Head of caudate nucleus (tissue), 42 donors: ENCODE results near the gene MAD1L1.
A peak's percentile ranks its signal among the peaks of the same experiment; 100 is the strongest.
"Not testable (repeated sequence)": the region's sequence is repeated elsewhere in the genome, so short reads cannot be mapped to it uniquely, and the experiment has no call there.

Experiments
- DNase-seq, 42 donors: peaks; one replicate each; pipeline versions ENCODE4 v3.0.0 to v3.0.0-alpha.2; 2020 to 2021; ENCODE audit warnings: mixed read lengths in 7 of 42
- intact Hi-C: fragments of 100-400 bp; cut with DNase I; formaldehyde crosslinking; loops from one replicate; pipeline ENCODE4 v1.15.0; 2022

MAD1L1 gene

DNA sequence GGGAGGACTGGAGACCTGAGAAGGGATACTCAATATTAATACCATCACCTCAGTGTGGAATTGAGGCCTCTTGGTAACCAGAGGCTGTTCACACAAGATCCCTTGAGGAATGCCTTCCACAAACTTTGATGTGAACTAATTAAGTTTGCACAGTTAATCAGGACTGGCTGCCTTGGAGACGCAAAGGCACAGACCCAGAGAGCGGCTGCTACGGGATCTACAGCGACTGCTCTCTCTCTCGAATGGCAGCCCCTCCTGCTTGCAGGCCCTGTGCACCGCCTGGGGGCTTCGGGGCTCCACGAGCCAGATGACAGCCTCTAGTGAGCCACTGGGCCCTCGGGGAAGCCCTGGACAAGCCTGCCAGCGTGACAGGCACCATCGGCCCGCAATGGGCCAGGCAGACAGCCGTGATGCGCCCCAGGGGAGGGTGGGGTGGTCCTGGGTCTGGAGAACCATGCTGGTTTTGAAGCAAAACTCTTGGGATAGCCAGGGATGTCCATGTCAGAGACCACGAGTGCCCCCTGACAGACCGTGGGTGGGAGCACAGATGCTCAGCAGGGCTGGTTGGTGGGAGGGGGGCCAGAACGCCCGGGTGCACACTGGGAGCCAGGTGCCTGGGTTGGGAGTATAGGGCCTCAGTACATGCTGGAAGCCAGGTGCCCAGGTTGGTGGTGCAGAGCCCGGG lies 367.0 kb downstream of the MAD1L1 start:
- no peak for DNase-seq
- intact Hi-C loops = no loop called here

DNA sequence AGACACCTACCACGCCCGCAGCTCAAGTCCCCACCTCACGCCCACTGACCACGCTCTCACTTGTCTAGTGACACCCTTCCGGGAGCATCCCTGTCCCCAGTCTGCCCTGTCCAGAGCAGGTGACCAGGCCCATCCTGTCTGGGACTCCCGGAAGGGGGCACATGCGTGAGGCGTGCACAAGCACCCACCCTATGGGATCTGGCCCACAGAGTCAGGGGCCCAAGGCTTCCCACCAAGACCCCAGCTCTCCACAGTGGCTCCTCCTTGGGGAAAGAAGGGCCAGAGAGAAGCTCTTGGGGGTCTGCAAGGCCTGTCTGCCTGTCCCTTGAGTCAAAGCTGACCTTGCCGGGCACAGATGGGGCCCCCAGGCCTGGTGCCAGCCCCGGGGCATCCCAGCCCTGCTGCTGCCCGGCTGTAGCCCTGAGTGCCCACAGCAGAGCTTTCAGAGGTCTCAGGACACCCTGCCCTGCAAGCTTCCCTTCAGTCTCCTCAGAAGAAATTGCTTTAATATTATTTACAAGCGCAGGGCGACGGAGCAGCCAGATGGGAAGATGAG lies 367.7 kb downstream of the MAD1L1 start:
- intact Hi-C loops = no loop called here
- DNase-seq = no peak

GRCh38 chr7:1864161-1864940 lies 368.4 kb downstream of the MAD1L1 start:
- intact Hi-C loops = no loop called here

GRCh38 chr7:1863091-1863900 lies 369.4 kb downstream of the MAD1L1 start:
- no peak for DNase-seq
- intact Hi-C loops = no loop called here

More at GRCh38 chr7:1864161-1864940, 368.4 kb downstream of the MAD1L1 start:
- DNase-seq = peak in 12 of 42 donors; percentile 28 to 68 (median 38)

DNA sequence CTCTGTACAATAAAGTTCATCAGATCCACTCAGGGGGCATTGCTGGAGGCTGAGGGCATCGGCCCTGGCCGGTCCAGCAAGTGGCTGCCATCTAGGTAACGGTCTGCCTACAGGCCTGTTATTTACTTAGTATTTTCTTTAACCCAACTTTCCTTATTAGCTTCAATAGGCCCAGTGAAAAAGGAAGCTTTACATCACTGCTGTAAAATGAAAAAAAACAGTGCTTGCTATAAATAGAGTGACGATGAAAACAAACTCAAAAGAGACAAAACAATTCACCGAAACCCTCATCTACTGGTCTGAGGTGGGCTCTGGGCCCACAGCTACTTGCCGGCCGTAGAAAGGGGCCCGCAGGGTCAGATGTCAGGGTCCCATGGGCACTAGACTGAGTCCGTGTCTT lies 370.2 kb downstream of the MAD1L1 start:
- intact Hi-C loops = no loop called here
- no peak for DNase-seq

GRCh38 chr7:1861799-1862458 lies 370.8 kb downstream of the MAD1L1 start:
- DNase-seq = no peak
- intact Hi-C loops = no loop called here

GRCh38 chr7:1860881-1861798 lies 371.6 kb downstream of the MAD1L1 start:
- DNase-seq, intact Hi-C loops: not testable (repeated sequence)

- intact Hi-C loops = no loop called here
Measured at GRCh38 chr7:1859266-1860035, 373.3 kb downstream of the MAD1L1 start.

DNA sequence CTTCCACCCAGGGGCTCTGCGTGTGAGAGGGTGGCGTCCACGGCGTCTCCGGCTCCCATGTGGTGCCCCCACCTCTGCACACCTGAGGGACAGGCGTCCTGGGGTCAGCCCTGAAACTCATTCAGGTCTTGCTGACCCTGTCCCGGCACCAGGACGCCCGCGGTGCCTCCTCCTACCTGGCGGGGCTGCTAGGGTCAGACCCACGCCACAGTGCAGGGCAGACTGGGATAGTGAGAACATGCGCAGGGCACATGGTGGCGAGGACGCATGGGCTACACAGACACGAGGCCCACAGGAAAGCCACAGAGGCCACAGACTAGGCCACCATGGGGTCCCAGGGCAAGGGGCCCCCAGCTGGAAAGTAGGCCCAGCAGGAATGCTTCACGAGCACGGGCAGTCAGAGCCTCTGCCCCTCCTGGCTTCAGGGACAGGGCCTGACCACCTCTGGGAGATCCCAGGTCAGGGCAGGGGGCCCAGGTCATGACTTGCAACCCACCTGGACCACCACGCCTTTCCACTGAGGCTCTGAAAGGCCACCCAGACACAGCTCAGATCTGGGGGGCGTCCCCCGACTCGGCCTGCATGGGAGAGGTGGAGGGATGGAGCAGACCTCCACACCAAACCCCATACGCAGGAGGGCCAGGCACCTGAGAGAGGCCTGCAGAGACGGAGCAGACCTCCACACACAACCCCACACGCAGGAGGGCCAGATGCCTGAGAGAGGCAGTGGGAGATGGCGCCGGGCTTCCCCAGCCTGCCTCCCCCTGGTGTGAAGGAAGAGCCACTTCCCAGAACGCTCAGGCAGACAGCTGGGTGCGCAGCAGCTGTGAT lies 374.1 kb downstream of the MAD1L1 start:
- DNase-seq = peak in 5 of 42 donors; percentile 2 to 23 (median 3)
- intact Hi-C loops = no loop called here

More at GRCh38 chr7:1859266-1860035, 373.3 kb downstream of the MAD1L1 start:
- DNase-seq = peak in 2 of 42 donors; percentile 0 to 3

DNA sequence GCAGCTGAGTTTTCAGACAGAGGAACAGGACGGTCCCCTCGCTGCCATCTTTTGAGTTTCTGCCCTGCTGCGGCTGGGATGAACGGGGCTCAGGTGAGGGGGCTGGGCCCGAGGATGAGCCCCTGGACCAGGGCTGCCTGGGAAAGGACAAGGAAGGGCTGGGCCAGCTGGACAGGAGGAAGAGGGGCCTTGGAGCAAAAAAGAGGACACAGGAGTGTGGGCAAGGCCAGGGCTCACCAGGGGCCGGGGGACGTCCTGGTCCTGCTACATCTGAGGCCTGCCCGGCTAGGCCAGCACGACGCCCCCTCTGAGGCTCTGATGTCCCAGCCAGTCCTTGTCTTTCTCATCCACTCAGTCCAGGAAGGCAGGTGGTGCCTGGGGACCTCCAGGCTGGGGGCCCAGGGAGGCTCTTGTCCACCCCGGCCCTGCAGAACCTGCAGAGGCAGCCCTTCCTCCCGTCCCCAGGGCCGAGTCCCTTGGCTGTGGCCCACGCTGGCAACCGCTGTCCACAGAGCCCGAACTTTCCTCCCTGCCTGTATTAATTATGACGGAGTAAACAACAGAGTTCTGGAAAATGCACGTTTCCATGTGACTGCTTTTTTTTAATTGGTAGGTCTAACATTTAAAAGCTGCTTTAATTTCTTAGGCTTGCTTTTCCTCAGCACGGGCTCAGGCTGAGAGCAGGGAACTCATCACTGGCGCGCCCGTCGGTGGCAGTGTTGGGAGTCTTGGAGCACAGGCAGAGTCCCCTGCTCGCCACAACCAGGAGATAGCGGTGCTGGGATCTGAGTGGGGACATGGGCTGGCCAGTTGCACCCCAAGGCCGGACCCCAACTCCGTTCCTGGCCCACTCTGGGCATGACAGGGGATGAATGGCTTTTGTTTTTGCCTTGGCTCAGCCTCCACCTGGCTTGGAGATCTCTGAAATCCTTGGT lies 375.0 kb downstream of the MAD1L1 start:
- intact Hi-C loops = no loop called here
- DNase-seq = peak in 6 of 42 donors; percentile 5 to 26 (median 10)

GRCh38 chr7:1856888-1857441 lies 375.8 kb downstream of the MAD1L1 start:
- intact Hi-C loops = no loop called here
- DNase-seq = peak in 10 of 42 donors; percentile 1 to 37 (median 10)

DNA sequence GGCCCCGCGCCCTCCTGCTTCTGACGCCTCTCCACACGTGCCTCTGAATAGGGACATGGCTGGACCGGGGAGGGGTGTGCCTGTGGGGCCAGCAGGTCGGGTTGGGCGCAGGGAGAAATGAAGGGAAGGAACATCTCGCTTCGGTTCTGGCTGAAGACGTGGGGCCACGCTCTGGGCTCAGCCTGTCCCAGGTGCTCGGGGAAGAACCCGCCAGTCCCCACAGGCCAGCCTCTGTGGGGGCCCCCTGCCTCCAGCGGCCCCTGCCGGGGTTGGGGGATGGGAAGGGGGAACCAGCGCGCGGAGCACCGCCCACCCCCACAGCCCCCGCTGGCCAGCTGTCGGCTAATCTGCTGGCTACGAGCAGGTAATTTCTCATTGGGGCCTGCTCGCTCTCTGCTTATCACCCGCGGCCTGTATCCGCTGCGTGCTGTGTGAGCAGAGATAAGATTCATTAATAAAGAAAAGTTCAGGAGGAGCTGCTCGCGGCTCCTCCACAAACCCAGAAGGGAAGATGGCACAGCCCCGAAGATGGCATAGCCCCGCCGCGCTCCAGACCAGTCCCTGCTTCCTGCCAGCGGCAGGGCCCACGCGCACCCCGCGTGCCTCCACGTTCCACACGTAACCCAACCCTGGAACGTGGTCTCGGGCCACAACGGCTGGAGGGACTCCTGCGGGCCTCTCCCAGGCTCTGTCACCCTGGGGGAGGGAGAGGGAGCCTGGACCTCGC lies 376.4 kb downstream of the MAD1L1 start:
- DNase-seq = peak in 11 of 42 donors; percentile 1 to 36 (median 8)

GRCh38 chr7:1855725-1856160 lies 377.0 kb downstream of the MAD1L1 start:
- peak in 7 of 42 donors; percentile 2 to 25 (median 6) for DNase-seq
- intact Hi-C loops = no loop called here

More for the DNA sequence above, 376.4 kb downstream of the MAD1L1 start:
- intact Hi-C loops = no loop called here
